Right ventricle myocardium superior (tissue), 1 donor: ENCODE measurements around the gene L1TD1. TPM values are rescaled to one million over a fixed set of nuclear protein-coding genes. Genes with fewer than 3 reads are reported as not detected.
"Not testable (repeated sequence)": the region's sequence is repeated elsewhere in the genome, so short reads cannot be mapped to it uniquely, and the experiment has no call there.

ENCODE experiments used
- ATAC-seq: fragments of 200-7000 bp; cut with Tn5 transposase; one replicate; pipeline ENCODE4 v1.9.1; 2020; ENCODE audit warnings: mild to moderate bottlenecking; ENCODE audit not compliant: poor library complexity
- DNase-seq: peaks from one replicate; pipeline ENCODE4 v3.0.0-alpha.2; 2020
- intact Hi-C: fragments of 100-400 bp; cut with DNase I; formaldehyde crosslinking; loops from one replicate; pipeline ENCODE4 v1.11.2; 2022
- total RNA-seq: library from RNA; stranded (reverse); fragmentation: NEBNext Ultra II Directional; extraction: Animal tissue kit (Norgen Biotek cat#: 25700); gene quantifications from one replicate; pipeline ENCODE4 v1.2.1, GENCODE V29; 2021
- donor health status: DM: no; HTN: yes; CAD: no; lungs with severe emphysema.

Gene L1TD1
- total RNA-seq, 1 donor from 2014 or later, result not detected

- DNase-seq (no peak), ATAC-seq (no peak)
- intact Hi-C loops, result no loop called here
Observed at GRCh38 chr1:62188111-62188510, 6.5 kb upstream of the L1TD1 start.

GRCh38 chr1:62196086-62196690 lies 1.5 kb downstream of the L1TD1 start:
- DNase-seq, result no peak
- intact Hi-C loops, result no loop called here
- ATAC-seq, result no peak

- no peak for ATAC-seq
- DNase-seq, result no peak
- intact Hi-C loops, result no loop called here
Observed at GRCh38 chr1:62198069-62198780, 3.6 kb downstream of the L1TD1 start.

GRCh38 chr1:62198781-62199125 lies 4.1 kb downstream of the L1TD1 start:
- DNase-seq (no peak), ATAC-seq (no peak)
- intact Hi-C loops, result no loop called here

GRCh38 chr1:62207187-62207586 lies 12.5 kb downstream of the L1TD1 start:
- no peak for DNase-seq
- ATAC-seq, result no peak
- intact Hi-C loops, result no loop called here

GRCh38 chr1:62208087-62208486 lies 13.4 kb downstream of the L1TD1 start:
- DNase-seq (no peak), ATAC-seq (no peak)
- intact Hi-C loops, result no loop called here

GRCh38 chr1:62208970-62209369 lies 14.3 kb downstream of the L1TD1 start:
- intact Hi-C loops, result no loop called here
- no peak for ATAC-seq

GRCh38 chr1:62209931-62210595 lies 15.4 kb downstream of the L1TD1 start:
- intact Hi-C loops, result no loop called here
- DNase-seq (no peak), ATAC-seq (no peak)

More at GRCh38 chr1:62208970-62209369, 14.3 kb downstream of the L1TD1 start:
- DNase-seq, result no peak

GRCh38 chr1:62210960-62211359 lies 16.3 kb downstream of the L1TD1 start:
- no peak for ATAC-seq
- DNase-seq, result no peak
- intact Hi-C loops, result no loop called here

- DNase-seq (no peak), ATAC-seq (no peak)
- intact Hi-C loops, result no loop called here
Observed at GRCh38 chr1:62212411-62212810, 17.8 kb downstream of the L1TD1 start.

- DNase-seq, result no peak
- intact Hi-C loops, result no loop called here
- no peak for ATAC-seq
Observed at GRCh38 chr1:62213075-62213914, 18.6 kb downstream of the L1TD1 start.

- DNase-seq, result no peak
- intact Hi-C loops, result no loop called here
- ATAC-seq, result no peak
Observed at GRCh38 chr1:62218604-62219003, 24.0 kb downstream of the L1TD1 start.

- DNase-seq, ATAC-seq, intact Hi-C loops: not testable (repeated sequence)
Observed at GRCh38 chr1:62220456-62220855, 25.8 kb downstream of the L1TD1 start.

- ATAC-seq (no peak), DNase-seq (no peak)
- intact Hi-C loops, result no loop called here
Observed at GRCh38 chr1:62221171-62221570, 26.5 kb downstream of the L1TD1 start.

GRCh38 chr1:62222321-62222720 lies 27.7 kb downstream of the L1TD1 start:
- intact Hi-C loops, result no loop called here
- DNase-seq (no peak), ATAC-seq (no peak)

- no peak for ATAC-seq
- no peak for DNase-seq
- intact Hi-C loops, result no loop called here
Observed at GRCh38 chr1:62224182-62224581, 29.5 kb downstream of the L1TD1 start.

- intact Hi-C loops, result no loop called here
- ATAC-seq, result no peak
- no peak for DNase-seq
Observed at GRCh38 chr1:62227496-62227895, 32.8 kb downstream of the L1TD1 start.

GRCh38 chr1:62228136-62228882 lies 33.7 kb downstream of the L1TD1 start:
- intact Hi-C loops, result no loop called here
- DNase-seq, result no peak
- no peak for ATAC-seq

GRCh38 chr1:62228883-62229187 lies 34.2 kb downstream of the L1TD1 start:
- intact Hi-C loops, result no loop called here
- DNase-seq (no peak), ATAC-seq (no peak)
